HepG2 (cell line): Measurements from ENCODE around the gene PLVAP. TPM values are rescaled to one million over a fixed set of nuclear protein-coding genes. Genes with fewer than 3 reads are reported as not detected.

Experiments used
- ATAC-seq: fragments of 200-7000 bp; cut with Tn5 transposase; 3 replicates; pipeline ENCODE4 v1.9.1; 2020; ENCODE audit warnings: mild to moderate bottlenecking, moderate library complexity
- BruUV-seq: library from RNA; stranded (reverse); fragments of 400-500 nt; replicated peaks from 2 replicates; lab custom pipeline; 2021; lab: Mats Ljungman, UMichigan
- CTCF ChIA-PET: fragments of 300-600 bp; formaldehyde crosslinking; extraction: SDS; loops from one replicate; lab custom pipeline; 2021; ENCODE audit warnings: low total read pairs, inconsistent platforms, low intra/inter-chr PET ratio; lab: Yijun Ruan, JAX
- POLR2A ChIA-PET: fragments of 350-600 bp; sonication (Branson Sonifier 250); formaldehyde crosslinking; loops from one replicate; lab custom pipeline; 2020; ENCODE audit warnings: antibody characterized with exemption, inconsistent platforms; lab: Yijun Ruan, JAX
- DNase-seq: peaks from one replicate; pipeline ENCODE4 v3.0.0-alpha.2; 2015; ENCODE audit warnings: low spot score
- FAIRE-seq: peaks from 3 replicates; lab custom pipeline; 2011; peaks lifted over from hg19 to GRCh38; lab: Jason Lieb, UNC
- H2AFZ ChIP-seq: one replicate; pipeline ENCODE4 v1.6.1; 2011; ENCODE audit warnings: low read length, inconsistent platforms
- H3K27ac ChIP-seq: fragments of 300-600 bp; 3 replicates; pipeline ENCODE4 v1.8.0; 2011; ENCODE audit warnings: mixed run types, mild to moderate bottlenecking, mixed read lengths, low read length, inconsistent platforms; ENCODE audit not compliant: insufficient read depth; ENCODE audit errors: extremely low read length
- H3K27me3 ChIP-seq, 2 experiments: fragments of 200-600 bp in 1 of 2; 2 replicates in 1 of 2; 3 replicates in 1 of 2; pipeline versions ENCODE4 v1.6.0 to v1.8.0; 2011; ENCODE audit warnings: low read length in 2 of 2, mild to moderate bottlenecking in 2 of 2, moderate library complexity in 2 of 2, inconsistent platforms in 1 of 2; ENCODE audit not compliant: insufficient read depth in 2 of 2, control insufficient read depth in 1 of 2
- H3K36me3 ChIP-seq, 2 experiments: fragments of 200-600 bp in 1 of 2; replicated peaks in 1 of 2; 2 replicates in 1 of 2; 3 replicates in 1 of 2; pipeline versions ENCODE4 v1.5.1 to v1.8.0; 2011; ENCODE audit warnings: low read length in 2 of 2, inconsistent platforms in 1 of 2; ENCODE audit not compliant: insufficient read depth in 2 of 2, control insufficient read depth in 1 of 2
- H3K4me1 ChIP-seq: 2 replicates; pipeline ENCODE4 v1.5.1; 2012; ENCODE audit warnings: low read length, inconsistent platforms; ENCODE audit not compliant: insufficient read depth
- H3K4me2 ChIP-seq: 2 replicates; pipeline ENCODE4 v1.6.0; 2011; ENCODE audit warnings: low read depth, low read length, inconsistent platforms
- H3K4me3 ChIP-seq, 3 experiments: fragments of 200-600 bp in 1 of 3; sonication (generic), shearing (Covaris generic) in 1 of 3; replicated peaks in 1 of 3; 2 replicates each; pipeline ENCODE4 v1.5.1; 2011 to 2016; ENCODE audit warnings: low read length in 3 of 3, inconsistent platforms in 2 of 3, low read depth in 2 of 3, mild to moderate bottlenecking in 2 of 3, control low read depth in 1 of 3, mixed read lengths in 1 of 3; ENCODE audit not compliant: insufficient read depth in 1 of 3
- H3K79me2 ChIP-seq: one replicate; pipeline ENCODE4 v1.6.1; 2011; ENCODE audit warnings: low read length, inconsistent platforms; ENCODE audit not compliant: insufficient read depth
- H3K9ac ChIP-seq: 2 replicates; pipeline ENCODE4 v1.6.0; 2011; ENCODE audit warnings: mild to moderate bottlenecking, low read depth, low read length, inconsistent platforms; ENCODE audit not compliant: insufficient read depth
- H3K9me3 ChIP-seq: 2 replicates; pipeline ENCODE4 v1.5.1; 2012; ENCODE audit warnings: mild to moderate bottlenecking, low read length
- H4K20me1 ChIP-seq: 2 replicates; pipeline ENCODE4 v1.6.0; 2011; ENCODE audit warnings: inconsistent platforms, mild to moderate bottlenecking, low read length, moderate library complexity; ENCODE audit not compliant: insufficient read depth
- E2F1 ChIP-seq: sonication (generic); formaldehyde crosslinking; IDR thresholded peaks from 2 replicates; pipeline ENCODE4 v1.5.0; 2020; ENCODE audit warnings: missing genetic modification reagents
- GPN1 ChIP-seq: sonication (generic); formaldehyde crosslinking; IDR thresholded peaks from 2 replicates; pipeline ENCODE4 v1.5.1; 2020; ENCODE audit warnings: missing genetic modification reagents, borderline replicate concordance
- MTA1 ChIP-seq: sonication (generic); formaldehyde crosslinking; IDR thresholded peaks from 2 replicates; pipeline ENCODE4 v1.4.0; 2020; ENCODE audit warnings: missing genetic modification reagents, mild to moderate bottlenecking, borderline replicate concordance
- PATZ1 ChIP-seq: sonication (generic); formaldehyde crosslinking; IDR thresholded peaks from 2 replicates; pipeline ENCODE4 v1.4.0; 2020; ENCODE audit warnings: missing genetic modification reagents
- PHF20 ChIP-seq: sonication (generic); formaldehyde crosslinking; IDR thresholded peaks from 2 replicates; pipeline ENCODE4 v1.5.0; 2020; ENCODE audit warnings: mild to moderate bottlenecking, missing genetic modification reagents
- RFX1 ChIP-seq: fragments of 450-650 bp; IDR thresholded peaks from 2 replicates; pipeline ENCODE4 v1.6.1; 2017
- SMAD3 ChIP-seq: sonication (generic); formaldehyde crosslinking; IDR thresholded peaks from 2 replicates; pipeline ENCODE4 v1.4.0; 2020; ENCODE audit warnings: missing genetic modification reagents
- STAT6 ChIP-seq: sonication (generic); formaldehyde crosslinking; IDR thresholded peaks from 2 replicates; pipeline ENCODE4 v1.4.0; 2020; ENCODE audit warnings: missing genetic modification reagents, mild to moderate bottlenecking, borderline replicate concordance
- ZBTB14 ChIP-seq: sonication (generic); formaldehyde crosslinking; IDR thresholded peaks from 2 replicates; pipeline ENCODE4 v1.4.0; 2020; ENCODE audit warnings: missing genetic modification reagents
- ZNF740 ChIP-seq: sonication (generic); formaldehyde crosslinking; IDR thresholded peaks from 2 replicates; pipeline ENCODE4 v1.4.0; 2020; ENCODE audit warnings: missing genetic modification reagents
- WGBS: methylation state at CpG from one replicate; pipeline ENCODE4 v1.1.6; 2017; ENCODE audit warnings: low lambda C conversion rate; 5-methylcytosine and 5-hydroxymethylcytosine counted together
- in situ Hi-C: cut with HindIII; loops from 2 replicates; pipeline ENCODE4 v1.10.0; 2017; ENCODE audit warnings: low pct_unique_long_range_greater_than_20kb; ENCODE audit not compliant: extremely low pct_ligation_motif_present
- intact Hi-C: fragments of 100-400 bp; cut with micrococcal nuclease; formaldehyde crosslinking; loops from one replicate; pipeline ENCODE4 v1.10.0; 2022; ENCODE audit not compliant: unreplicated experiment
- polyA plus RNA-seq, 8 experiments: library from polyadenylated mRNA; depleted of rRNA in 3 of 8; stranded (reverse) in 7 of 8; unstranded in 1 of 8; fragments of >200 nt; fragmentation: Illumina TruSeq in 4 of 8; extraction: Trizol in 4 of 8; gene quantifications; 2 replicates each; pipeline versions ENCODE4 v1.2.1 to v1.2.3, GENCODE V29; 2011 to 2016; ENCODE audit warnings: low read depth in 4 of 8, missing spikeins in 1 of 8, mixed read lengths in 1 of 8; ENCODE audit not compliant: insufficient read depth in 1 of 8
- total RNA-seq, 5 experiments: library from RNA; depleted of rRNA; stranded (reverse); fragments of >200 nt; fragmentation: Illumina TruSeq; extraction: Trizol; gene quantifications; 2 replicates each; pipeline ENCODE4 v1.2.3, GENCODE V29; 2016; ENCODE audit warnings: low read depth in 1 of 5
- TF ChIP-seq, protein P1 (sequence below): sonication (generic); formaldehyde crosslinking; IDR thresholded peaks from 2 replicates; pipeline ENCODE4 v1.5.1; 2020; ENCODE audit warnings: missing genetic modification reagents, mild to moderate bottlenecking, borderline replicate concordance
- TF ChIP-seq, protein P2 (sequence below): sonication (generic); formaldehyde crosslinking; IDR thresholded peaks from 2 replicates; pipeline ENCODE4 v1.8.0; 2023; ENCODE audit warnings: mild to moderate bottlenecking, missing genetic modification reagents

Gene PLVAP
- total and polyA plus RNA-seq, 2 of the 13 experiments (the other 11 are each of a cell fraction or from before 2014, with no cell fraction given), result 0.26 TPM; not detected in 1

GRCh38 chr19:17302391-17303166 is 74.6 kb downstream of the PLVAP start:
- ATAC-seq (peak; percentile 3), FAIRE-seq (no peak), DNase-seq (no peak)
- peaks cover 33% of the 10 kb centered on the region for H3K4me1 ChIP-seq
- peak overlapping the region; percentile 97 for H3K4me2 ChIP-seq
- no peaks in the 10 kb centered on the region for H3K27me3 ChIP-seq
- H4K20me1 ChIP-seq, result no peaks in the 10 kb centered on the region
- H3K79me2 ChIP-seq, result peaks cover 3% of the 10 kb centered on the region
- peak overlapping the region; percentile 76 for H3K9ac ChIP-seq
- in situ Hi-C loops, result no loop called here
- H3K9me3 ChIP-seq, result peaks cover 5% of the 10 kb centered on the region
- 38% methylated on average over 2 of the region's 29 CpGs for WGBS
- H3K4me3 ChIP-seq, result peak overlapping the region; percentile 81 to 88 (median 81)
- BruUV-seq, result no TSS peak
- H2AFZ ChIP-seq, result no peak overlapping the region
- CTCF ChIA-PET, result no interaction called here
- H3K36me3 ChIP-seq, result peaks cover 0 to 6% of the 10 kb centered on the region in 2 experiments; a peak in 1 of 5 replicates
- POLR2A ChIA-PET, result interaction anchor here (0.6 to 1.8 kb wide), 4 partner anchors 47 to 87 kb away, joined by 3 to 6 read pairs (median 4); partner anchors contain the start of gene USE1
- intact Hi-C loops, result loop anchor here (1.0 kb wide), 1 partner anchor 87 kb away; the partner anchor contains the start of gene USE1
- H3K27ac ChIP-seq, result peak overlapping the region; percentile 57
- TF ChIP-seq STAT6 (CRISPR knock-in tag), result no peak
- no peak for TF ChIP-seq E2F1 (CRISPR knock-in tag)
- TF ChIP-seq, protein P1, sequence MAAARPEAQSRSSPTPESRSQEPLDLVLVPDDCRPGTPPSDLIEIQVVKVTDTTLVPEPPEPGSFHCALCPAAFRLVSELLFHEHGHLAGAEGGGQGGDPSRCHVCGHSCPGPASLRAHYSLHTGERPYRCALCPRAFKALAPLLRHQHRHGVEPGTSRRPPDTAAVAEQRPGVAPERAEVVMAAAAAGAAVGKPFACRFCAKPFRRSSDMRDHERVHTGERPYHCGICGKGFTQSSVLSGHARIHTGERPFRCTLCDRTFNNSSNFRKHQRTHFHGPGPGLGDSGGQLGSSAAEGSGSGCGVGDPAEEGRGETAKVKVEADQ (CRISPR knock-in tag), result no peak
- TF ChIP-seq ZBTB14 (CRISPR knock-in tag), result no peak
- TF ChIP-seq, protein P2, sequence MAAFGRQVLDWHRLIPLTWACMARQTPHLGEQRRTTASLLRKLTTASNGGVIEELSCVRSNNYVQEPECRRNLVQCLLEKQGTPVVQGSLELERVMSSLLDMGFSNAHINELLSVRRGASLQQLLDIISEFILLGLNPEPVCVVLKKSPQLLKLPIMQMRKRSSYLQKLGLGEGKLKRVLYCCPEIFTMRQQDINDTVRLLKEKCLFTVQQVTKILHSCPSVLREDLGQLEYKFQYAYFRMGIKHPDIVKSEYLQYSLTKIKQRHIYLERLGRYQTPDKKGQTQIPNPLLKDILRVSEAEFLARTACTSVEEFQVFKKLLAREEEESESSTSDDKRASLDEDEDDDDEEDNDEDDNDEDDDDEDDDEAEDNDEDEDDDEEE, result 0 out of 2 replicates have a peak, but pooled peaks have one; percentile 40
- peak; percentile 28; the same call in 1 of the 2 replicates for TF ChIP-seq PATZ1
- TF ChIP-seq GPN1, result no peak
- TF ChIP-seq MTA1 (CRISPR knock-in tag), result no peak
- TF ChIP-seq RFX1, result peak; percentile 32; the same call in 1 of the 2 replicates
- TF ChIP-seq PHF20 (CRISPR knock-in tag), result no peak
- TF ChIP-seq SMAD3 (CRISPR knock-in tag), result no peak
- 0 out of 2 replicates have a peak, but pooled peaks have one; percentile 49 for TF ChIP-seq ZNF740 (CRISPR knock-in tag)
